GM21723 (cell line): ENCODE results near the gene ATG4D.

Experiments used
- ATAC-seq: cut with Tn5 transposase; IDR thresholded peaks from one replicate; pipeline ENCODE4 v1.9.1; 2021; ENCODE audit warnings: mild to moderate bottlenecking, moderate library complexity; ENCODE audit not compliant: unreplicated experiment

ATG4D gene

GRCh38 chr19:10543420-10544241 lies at the start of gene ATG4D:
TSS of gene ATG4D (plus strand) at chr19:10543904. CDS start at chr19:10544091, 187 bp downstream.
- ATAC-seq = peak; percentile 65

- ATAC-seq = no peak
These were observed 46.3 kb upstream of the ATG4D start for GRCh38 chr19:10497371-10497770.

- ATAC-seq = no peak
These were observed 44.0 kb upstream of the ATG4D start for GRCh38 chr19:10499550-10500246.

GRCh38 chr19:10500247-10500592 lies 43.5 kb upstream of the ATG4D start:
- ATAC-seq = no peak

- ATAC-seq = peak; percentile 48
These were observed 41.7 kb upstream of the ATG4D start for GRCh38 chr19:10501971-10502523.

- ATAC-seq = peak; percentile 75
These were observed 41.1 kb upstream of the ATG4D start for GRCh38 chr19:10502524-10503001.

GRCh38 chr19:10503002-10503789 lies 40.5 kb upstream of the ATG4D start, which contains the start of gene KEAP1:
TSS of gene KEAP1 (minus strand) at chr19:10503356. CDS start at chr19:10500033, 3,323 bp downstream.
- peak; percentile 33 for ATAC-seq

- ATAC-seq = no peak
These were observed 38.0 kb upstream of the ATG4D start for GRCh38 chr19:10505583-10506229.

- ATAC-seq = no peak
These were observed 35.7 kb upstream of the ATG4D start for GRCh38 chr19:10508036-10508435.

GRCh38 chr19:10508707-10509106 lies 35.0 kb upstream of the ATG4D start:
- ATAC-seq = no peak

- ATAC-seq = no peak
These were observed 33.4 kb upstream of the ATG4D start for GRCh38 chr19:10510301-10510802.

GRCh38 chr19:10513223-10513622 lies 30.5 kb upstream of the ATG4D start:
- no peak for ATAC-seq

- no peak for ATAC-seq
These were observed 29.2 kb upstream of the ATG4D start for GRCh38 chr19:10514211-10515145.

GRCh38 chr19:10516064-10516385 lies 27.7 kb upstream of the ATG4D start:
- ATAC-seq = no peak

- no peak for ATAC-seq
These were observed 26.9 kb upstream of the ATG4D start for GRCh38 chr19:10516671-10517286.

GRCh38 chr19:10517361-10517759 lies 26.3 kb upstream of the ATG4D start, which contains the start of gene S1PR5:
TSS of gene S1PR5 (minus strand) at chr19:10517447. CDS start at chr19:10515011, 2,436 bp downstream.
- no peak for ATAC-seq

- ATAC-seq = no peak
These were observed 25.8 kb upstream of the ATG4D start for GRCh38 chr19:10517760-10518443.
